Suprapubic skin (tissue), 4 donors: Measurements from ENCODE around the gene CACNA2D1. TPM values are rescaled to one million over a fixed set of nuclear protein-coding genes. Genes with fewer than 3 reads are reported as not detected.

ENCODE experiments used
- DNase-seq, 2 donors: peaks; one replicate each; pipeline ENCODE4 v3.0.0-alpha.2; 2019; ENCODE audit warnings: low spot score in 2 of 2
- H3K27ac ChIP-seq: fragments of 200-600 bp; sonication (generic); one replicate; pipeline ENCODE4 v1.5.1; 2019
- H3K27me3 ChIP-seq: fragments of 200-600 bp; sonication (generic); one replicate; pipeline ENCODE4 v1.5.1; 2019
- H3K36me3 ChIP-seq: fragments of 200-600 bp; sonication (generic); one replicate; pipeline ENCODE4 v1.5.1; 2019
- H3K4me1 ChIP-seq: fragments of 200-600 bp; sonication (generic); one replicate; pipeline ENCODE4 v1.5.1; 2019
- H3K4me3 ChIP-seq: fragments of 200-600 bp; sonication (generic); one replicate; pipeline ENCODE4 v1.5.1; 2019; ENCODE audit warnings: mild to moderate bottlenecking
- H3K9me3 ChIP-seq: fragments of 200-600 bp; sonication (generic); one replicate; pipeline ENCODE4 v1.5.1; 2019
- CTCF ChIP-seq, 2 donors: fragments of 200-600 bp in 1 of 2; fragments of 450-650 bp in 1 of 2; sonication (generic) in 1 of 2; IDR thresholded peaks; one replicate each; pipeline ENCODE4 v1.5.1; 2016 to 2019; ENCODE audit warnings: antibody characterized with exemption in 2 of 2, mild to moderate bottlenecking in 1 of 2, moderate library complexity in 1 of 2
- EP300 ChIP-seq: sonication (generic); formaldehyde crosslinking; IDR thresholded peaks from one replicate; pipeline ENCODE4 v1.6.1; 2017; ENCODE audit warnings: antibody characterized with exemption
- POLR2A ChIP-seq, 2 donors: fragments of 450-650 bp; IDR thresholded peaks; one replicate each; pipeline ENCODE4 v1.6.1; 2017; ENCODE audit warnings: antibody characterized with exemption in 2 of 2, mild to moderate bottlenecking in 2 of 2, moderate library complexity in 2 of 2
- POLR2AphosphoS5 ChIP-seq, 3 donors: sonication (generic); formaldehyde crosslinking; IDR thresholded peaks; one replicate each; pipeline ENCODE4 v1.6.1; 2017; ENCODE audit warnings: antibody characterized with exemption in 3 of 3
- WGBS: methylation state at CpG from one replicate; pipeline ENCODE4 v1.1.5; 2018; 5-methylcytosine and 5-hydroxymethylcytosine counted together
- total RNA-seq, 4 donors: library from RNA; depleted of rRNA; stranded (reverse); fragments of >200 nt; gene quantifications; one replicate each; pipeline ENCODE4 v1.1.0, GENCODE V29; 2016

The CACNA2D1 gene
- total RNA-seq, 4 donors from 2014 or later: 9.3 to 16.9 (median 10.6) TPM

GRCh38 chr7:82373926-82374635 lies 69.5 kb downstream of the CACNA2D1 start:
- 66% methylated on average over 7 of the region's 7 CpGs for WGBS
- Histone ChIP-seq H3K4me3 (no peak overlapping the region), H3K4me1 (no peaks in the 10 kb centered on the region), H3K27ac (no peak overlapping the region), H3K36me3 (no peaks in the 10 kb centered on the region), H3K27me3 (no peaks in the 10 kb centered on the region), H3K9me3 (no peaks in the 10 kb centered on the region)
- no peak for DNase-seq
- TF ChIP-seq CTCF (IDR thresholded peaks at IDR 0.05) (no peak), EP300 (no peak), POLR2A (IDR thresholded peaks at IDR 0.05) (no peak), POLR2AphosphoS5 (IDR thresholded peaks at IDR 0.05) (no peak)

GRCh38 chr7:82364671-82365070 lies 78.9 kb downstream of the CACNA2D1 start:
- 98% methylated on average over 2 of the region's 2 CpGs for WGBS

GRCh38 chr7:82364048-82364447 lies 79.5 kb downstream of the CACNA2D1 start:
- no peaks in the 10 kb centered on the region for H3K27me3 ChIP-seq

More at GRCh38 chr7:82364671-82365070, 78.9 kb downstream of the CACNA2D1 start:
- Histone ChIP-seq H3K9me3 (no peaks in the 10 kb centered on the region), H3K4me1 (no peaks in the 10 kb centered on the region), H3K27me3 (no peaks in the 10 kb centered on the region), H3K36me3 (no peaks in the 10 kb centered on the region), H3K27ac (no peak overlapping the region), H3K4me3 (no peak overlapping the region)
- no peak for DNase-seq
- no peak for TF ChIP-seq POLR2A (IDR thresholded peaks at IDR 0.05)
- TF ChIP-seq CTCF (IDR thresholded peaks at IDR 0.05): no peak
- no peak for TF ChIP-seq POLR2AphosphoS5 (IDR thresholded peaks at IDR 0.05)

GRCh38 chr7:82362129-82362706 lies 81.4 kb downstream of the CACNA2D1 start:
- Histone ChIP-seq H3K4me1 (no peaks in the 10 kb centered on the region), H3K9me3 (no peaks in the 10 kb centered on the region), H3K36me3 (no peaks in the 10 kb centered on the region), H3K27me3 (no peaks in the 10 kb centered on the region), H3K27ac (no peak overlapping the region), H3K4me3 (no peak overlapping the region)
- WGBS: 72% methylated on average over 2 of the region's 2 CpGs
- no peak for DNase-seq
- TF ChIP-seq CTCF (IDR thresholded peaks at IDR 0.05): no peak
- TF ChIP-seq EP300: no peak

More at GRCh38 chr7:82364048-82364447, 79.5 kb downstream of the CACNA2D1 start:
- Histone ChIP-seq H3K4me1 (no peaks in the 10 kb centered on the region), H3K4me3 (no peak overlapping the region), H3K9me3 (no peaks in the 10 kb centered on the region), H3K27ac (no peak overlapping the region), H3K36me3 (no peaks in the 10 kb centered on the region)
- no peak for DNase-seq
- TF ChIP-seq POLR2AphosphoS5 (IDR thresholded peaks at IDR 0.05) (no peak), EP300 (no peak), CTCF (IDR thresholded peaks at IDR 0.05) (no peak), POLR2A (IDR thresholded peaks at IDR 0.05) (no peak)
- 93% methylated on average over 1 of the region's 1 CpG for WGBS

GRCh38 chr7:82360591-82361368 lies 82.8 kb downstream of the CACNA2D1 start:
- no peak overlapping the region for H3K27ac ChIP-seq
- no peaks in the 10 kb centered on the region for H3K9me3 ChIP-seq
- no peaks in the 10 kb centered on the region for H3K27me3 ChIP-seq
- no peaks in the 10 kb centered on the region for H3K36me3 ChIP-seq
- H3K4me3 ChIP-seq: no peak overlapping the region
- H3K4me1 ChIP-seq: no peaks in the 10 kb centered on the region
- 45% methylated on average over 2 of the region's 2 CpGs for WGBS
- no peak for TF ChIP-seq POLR2A (IDR thresholded peaks at IDR 0.05)
- TF ChIP-seq CTCF (IDR thresholded peaks at IDR 0.05): no peak
- TF ChIP-seq EP300: no peak
- no peak for TF ChIP-seq POLR2AphosphoS5 (IDR thresholded peaks at IDR 0.05)
- DNase-seq: no peak
